K562 (cell line): ENCODE data around the gene PSMB2. TPM values are rescaled to one million over a fixed set of nuclear protein-coding genes. Genes with fewer than 3 reads are reported as not detected.

Experiments used
- ARNT ChIP-seq, 2 experiments: fragments of 450-650 bp; IDR thresholded peaks; 2 replicates each; pipeline ENCODE4 v1.6.1; 2016; ENCODE audit warnings: mild to moderate bottlenecking in 1 of 2
- KAT8 ChIP-seq: fragments of 450-650 bp; IDR thresholded peaks from 2 replicates; pipeline ENCODE4 v1.6.1; 2016; ENCODE audit warnings: low read depth, mild to moderate bottlenecking
- TAF9B ChIP-seq: fragments of 450-650 bp; IDR thresholded peaks from 2 replicates; pipeline ENCODE4 v1.6.1; 2018; ENCODE audit warnings: mild to moderate bottlenecking; ENCODE audit not compliant: partially characterized antibody
- polyA plus RNA-seq, 8 experiments: library from polyadenylated mRNA; depleted of rRNA in 4 of 8; stranded (reverse) in 5 of 8; unstranded in 3 of 8; fragments of >200 nt; fragmentation: Nextera tagmentation in 2 of 8; fragmentation: Illumina TruSeq in 1 of 8; extraction: Ambion mirVana in 2 of 8; extraction: Trizol in 1 of 8; gene quantifications; 2 replicates each; pipeline versions ENCODE4 v1.2.1 to v1.2.3, GENCODE V29; 2011 to 2014; ENCODE audit warnings: inconsistent platforms in 1 of 8, missing spikeins in 1 of 8
- total RNA-seq, 7 experiments: library from RNA; depleted of rRNA in 6 of 7; stranded (reverse); fragments of >200 nt in 6 of 7; fragmentation: Illumina TruSeq in 2 of 7; extraction: Trizol in 2 of 7; gene quantifications; 2 replicates each; pipeline versions ENCODE4 v1.2.1 to v1.2.3, GENCODE V29; 2011 to 2021; ENCODE audit warnings: low replicate concordance in 1 of 7
- TF ChIP-seq, protein P1 (sequence below): fragments of 250-450 bp; sonication (Bioruptor Pico); IDR thresholded peaks from 2 replicates; pipeline ENCODE4 v1.8.0; 2022; ENCODE audit warnings: moderate library complexity, mild to moderate bottlenecking, inconsistent platforms
- TF ChIP-seq, protein P2 (sequence below), 2 experiments: fragments of 450-650 bp in 1 of 2; IDR thresholded peaks; 2 replicates each; pipeline ENCODE4 v1.6.1; 2011 to 2017; ENCODE audit warnings: low read depth in 2 of 2, antibody characterized with exemption in 1 of 2, borderline replicate concordance in 1 of 2, low read length in 1 of 2, mild to moderate bottlenecking in 1 of 2, mixed read lengths in 1 of 2; ENCODE audit not compliant: control insufficient read depth in 1 of 2

PSMB2 gene
- total and polyA plus RNA-seq, 9 of the 15 experiments (the other 6 are each of a cell fraction or from before 2014, with no cell fraction given): 71.7 to 543 (median 165) TPM

DNA sequence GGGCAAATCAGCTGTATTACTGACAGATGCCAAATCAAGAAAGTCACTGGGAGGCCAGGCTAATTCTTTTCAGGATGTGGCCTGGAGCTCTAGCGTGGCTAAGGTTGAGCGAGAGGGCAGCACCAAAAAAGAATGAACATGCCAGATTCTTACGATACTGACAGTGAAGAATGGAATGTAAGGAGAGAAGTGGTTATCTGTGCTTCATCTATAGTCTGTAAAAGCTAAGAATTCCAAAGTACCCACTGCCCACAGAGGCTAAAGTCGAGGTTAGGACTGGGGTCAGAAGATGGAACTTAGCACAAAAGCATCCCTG lies 35.5 kb downstream of the PSMB2 start (continued):
- TF ChIP-seq, protein P1, sequence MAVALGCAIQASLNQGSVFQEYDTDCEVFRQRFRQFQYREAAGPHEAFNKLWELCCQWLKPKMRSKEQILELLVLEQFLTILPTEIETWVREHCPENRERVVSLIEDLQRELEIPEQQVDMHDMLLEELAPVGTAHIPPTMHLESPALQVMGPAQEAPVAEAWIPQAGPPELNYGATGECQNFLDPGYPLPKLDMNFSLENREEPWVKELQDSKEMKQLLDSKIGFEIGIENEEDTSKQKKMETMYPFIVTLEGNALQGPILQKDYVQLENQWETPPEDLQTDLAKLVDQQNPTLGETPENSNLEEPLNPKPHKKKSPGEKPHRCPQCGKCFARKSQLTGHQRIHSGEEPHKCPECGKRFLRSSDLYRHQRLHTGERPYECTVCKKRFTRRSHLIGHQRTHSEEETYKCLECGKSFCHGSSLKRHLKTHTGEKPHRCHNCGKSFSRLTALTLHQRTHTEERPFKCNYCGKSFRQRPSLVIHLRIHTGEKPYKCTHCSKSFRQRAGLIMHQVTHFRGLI (CRISPR knock-in tag): no peak
- TF ChIP-seq KAT8: no peak
- TF ChIP-seq, protein P2, sequence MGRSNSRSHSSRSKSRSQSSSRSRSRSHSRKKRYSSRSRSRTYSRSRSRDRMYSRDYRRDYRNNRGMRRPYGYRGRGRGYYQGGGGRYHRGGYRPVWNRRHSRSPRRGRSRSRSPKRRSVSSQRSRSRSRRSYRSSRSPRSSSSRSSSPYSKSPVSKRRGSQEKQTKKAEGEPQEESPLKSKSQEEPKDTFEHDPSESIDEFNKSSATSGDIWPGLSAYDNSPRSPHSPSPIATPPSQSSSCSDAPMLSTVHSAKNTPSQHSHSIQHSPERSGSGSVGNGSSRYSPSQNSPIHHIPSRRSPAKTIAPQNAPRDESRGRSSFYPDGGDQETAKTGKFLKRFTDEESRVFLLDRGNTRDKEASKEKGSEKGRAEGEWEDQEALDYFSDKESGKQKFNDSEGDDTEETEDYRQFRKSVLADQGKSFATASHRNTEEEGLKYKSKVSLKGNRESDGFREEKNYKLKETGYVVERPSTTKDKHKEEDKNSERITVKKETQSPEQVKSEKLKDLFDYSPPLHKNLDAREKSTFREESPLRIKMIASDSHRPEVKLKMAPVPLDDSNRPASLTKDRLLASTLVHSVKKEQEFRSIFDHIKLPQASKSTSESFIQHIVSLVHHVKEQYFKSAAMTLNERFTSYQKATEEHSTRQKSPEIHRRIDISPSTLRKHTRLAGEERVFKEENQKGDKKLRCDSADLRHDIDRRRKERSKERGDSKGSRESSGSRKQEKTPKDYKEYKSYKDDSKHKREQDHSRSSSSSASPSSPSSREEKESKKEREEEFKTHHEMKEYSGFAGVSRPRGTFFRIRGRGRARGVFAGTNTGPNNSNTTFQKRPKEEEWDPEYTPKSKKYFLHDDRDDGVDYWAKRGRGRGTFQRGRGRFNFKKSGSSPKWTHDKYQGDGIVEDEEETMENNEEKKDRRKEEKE (IDR thresholded peaks at IDR 0.05; ENCODE audit: borderline replicate concordance in 1 of 2, control insufficient read depth in 1 of 2, low read depth in 2 of 2, low read length in 1 of 2): no peak
- TF ChIP-seq ARNT (IDR thresholded peaks at IDR 0.05): no peak
- TF ChIP-seq TAF9B: no peak
